ENCODE data around the gene SIPA1L3.

SIPA1L3 gene

DNA sequence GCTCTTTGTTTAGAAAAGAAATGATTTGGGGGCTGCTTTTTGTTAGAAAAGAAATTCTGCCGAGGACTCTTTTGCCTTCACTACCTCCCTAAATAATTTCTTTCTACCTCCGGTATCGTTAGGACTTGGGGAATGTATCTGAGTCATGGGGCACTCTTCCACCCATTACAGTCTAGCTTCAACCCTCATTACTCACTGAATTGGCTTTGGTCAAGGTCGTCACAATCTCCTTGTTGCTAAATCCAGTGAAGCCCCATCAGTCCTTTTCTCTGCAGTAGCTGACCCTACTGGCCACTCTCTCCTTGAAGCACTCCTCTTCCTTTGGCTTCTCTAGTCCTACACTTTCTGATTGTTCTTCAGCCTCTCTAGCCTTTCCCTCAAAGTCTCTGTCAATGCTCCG lies 34.6 kb upstream of the SIPA1L3 start:
- H3K9me3 ChIP-seq = no peaks in the 10 kb centered on the region
- H3K27ac ChIP-seq = no peak overlapping the region
- H3K27me3 ChIP-seq = no peaks in the 10 kb centered on the region
- no peaks in the 10 kb centered on the region for H3K4me1 ChIP-seq (ENCODE audit: control insufficient read depth in 1 of 2, insufficient read depth in 1 of 2, low read depth in 1 of 2, low read length in 1 of 2)
- TF ChIP-seq, protein P1, sequence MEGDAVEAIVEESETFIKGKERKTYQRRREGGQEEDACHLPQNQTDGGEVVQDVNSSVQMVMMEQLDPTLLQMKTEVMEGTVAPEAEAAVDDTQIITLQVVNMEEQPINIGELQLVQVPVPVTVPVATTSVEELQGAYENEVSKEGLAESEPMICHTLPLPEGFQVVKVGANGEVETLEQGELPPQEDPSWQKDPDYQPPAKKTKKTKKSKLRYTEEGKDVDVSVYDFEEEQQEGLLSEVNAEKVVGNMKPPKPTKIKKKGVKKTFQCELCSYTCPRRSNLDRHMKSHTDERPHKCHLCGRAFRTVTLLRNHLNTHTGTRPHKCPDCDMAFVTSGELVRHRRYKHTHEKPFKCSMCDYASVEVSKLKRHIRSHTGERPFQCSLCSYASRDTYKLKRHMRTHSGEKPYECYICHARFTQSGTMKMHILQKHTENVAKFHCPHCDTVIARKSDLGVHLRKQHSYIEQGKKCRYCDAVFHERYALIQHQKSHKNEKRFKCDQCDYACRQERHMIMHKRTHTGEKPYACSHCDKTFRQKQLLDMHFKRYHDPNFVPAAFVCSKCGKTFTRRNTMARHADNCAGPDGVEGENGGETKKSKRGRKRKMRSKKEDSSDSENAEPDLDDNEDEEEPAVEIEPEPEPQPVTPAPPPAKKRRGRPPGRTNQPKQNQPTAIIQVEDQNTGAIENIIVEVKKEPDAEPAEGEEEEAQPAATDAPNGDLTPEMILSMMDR (IDR thresholded peaks at IDR 0.05) = no peak
- no peak overlapping the region for H3K4me3 ChIP-seq (ENCODE audit: low read depth in 1 of 2, low read length in 1 of 2)
- H3K36me3 ChIP-seq = no peaks in the 10 kb centered on the region

DNA sequence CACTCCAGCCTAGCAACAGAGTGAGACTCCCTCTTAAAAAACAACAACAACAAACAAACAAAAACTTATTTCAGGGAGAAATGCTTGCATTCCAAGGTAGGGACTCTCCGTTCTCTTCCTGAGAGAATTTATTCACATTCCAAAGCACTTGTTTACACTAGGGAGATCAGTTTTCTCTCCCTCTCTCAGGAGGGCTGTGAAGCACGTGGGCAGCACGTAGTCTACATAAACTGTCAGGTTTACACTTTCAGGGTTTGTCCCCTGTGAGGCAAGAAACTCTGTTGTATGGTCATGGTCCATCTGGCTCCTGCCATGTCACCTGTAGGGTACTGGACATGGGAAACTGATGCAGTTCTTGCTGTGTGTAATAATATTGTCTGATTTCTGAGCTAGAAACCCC lies 32.2 kb upstream of the SIPA1L3 start:
- H3K4me3 ChIP-seq (ENCODE audit: low read depth in 1 of 2, low read length in 1 of 2) = no peak overlapping the region
- H3K4me1 ChIP-seq (ENCODE audit: control insufficient read depth in 1 of 2, insufficient read depth in 1 of 2, low read depth in 1 of 2, low read length in 1 of 2) = no peaks in the 10 kb centered on the region
- H3K36me3 ChIP-seq = no peaks in the 10 kb centered on the region
- H3K27me3 ChIP-seq = no peaks in the 10 kb centered on the region
- no peak overlapping the region for H3K27ac ChIP-seq
- TF ChIP-seq, protein P1 (IDR thresholded peaks at IDR 0.05) = no peak
- H3K9me3 ChIP-seq = no peaks in the 10 kb centered on the region

DNA sequence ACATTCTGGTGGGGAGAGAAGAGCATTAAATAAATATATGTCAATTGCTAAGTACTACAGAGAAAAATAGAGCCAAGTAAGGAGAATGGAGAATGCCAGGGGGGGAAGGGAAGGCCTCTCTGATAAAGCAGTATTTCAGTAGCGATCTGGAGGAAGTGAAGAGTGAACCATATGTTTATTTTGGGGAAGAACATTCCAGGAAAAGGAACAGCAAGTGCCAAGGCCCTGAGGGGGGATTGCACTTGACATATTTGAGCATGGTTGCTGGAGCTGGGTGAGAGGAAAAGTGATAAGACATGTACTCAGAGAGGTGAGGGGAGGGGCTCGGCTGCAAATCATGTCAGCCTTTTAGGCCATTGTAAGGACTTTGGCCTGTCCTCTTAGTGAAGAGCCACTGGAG lies 31.0 kb upstream of the SIPA1L3 start:
- TF ChIP-seq, protein P1 (IDR thresholded peaks at IDR 0.05) = no peak
- no peaks in the 10 kb centered on the region for H3K9me3 ChIP-seq
- no peaks in the 10 kb centered on the region for H3K4me1 ChIP-seq (ENCODE audit: control insufficient read depth in 1 of 2, insufficient read depth in 1 of 2, low read depth in 1 of 2, low read length in 1 of 2)

DNA sequence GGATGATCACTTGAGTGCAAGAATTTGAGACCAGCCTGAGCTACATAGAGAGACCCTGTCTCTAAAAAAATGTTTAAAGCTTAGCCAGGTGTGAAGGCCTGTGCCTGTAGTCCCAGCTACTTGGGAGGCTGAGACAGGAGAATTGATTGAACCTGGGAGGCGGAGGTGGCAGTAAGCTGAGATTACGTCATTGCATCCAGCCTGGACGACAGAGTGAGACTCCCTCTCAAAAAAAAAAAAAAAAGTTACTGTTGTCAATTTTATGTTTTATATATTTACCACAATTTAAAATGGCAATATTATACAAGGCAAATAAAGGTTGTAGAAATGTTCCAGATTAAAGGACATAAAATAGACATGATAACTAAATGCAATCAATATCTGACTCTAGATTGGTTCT lies 29.9 kb upstream of the SIPA1L3 start:
- Histone ChIP-seq H3K36me3 (no peaks in the 10 kb centered on the region), H3K27ac (no peak overlapping the region), H3K4me3 (ENCODE audit: low read depth in 1 of 2, low read length in 1 of 2) (no peak overlapping the region), H3K4me1 (ENCODE audit: control insufficient read depth in 1 of 2, insufficient read depth in 1 of 2, low read depth in 1 of 2, low read length in 1 of 2) (no peaks in the 10 kb centered on the region), H3K9me3 (no peaks in the 10 kb centered on the region), H3K27me3 (no peaks in the 10 kb centered on the region)
- TF ChIP-seq, protein P1 (IDR thresholded peaks at IDR 0.05) = no peak

More for the DNA sequence above, 31.0 kb upstream of the SIPA1L3 start:
- H3K4me3 ChIP-seq (ENCODE audit: low read depth in 1 of 2, low read length in 1 of 2) = no peak overlapping the region
- no peaks in the 10 kb centered on the region for H3K27me3 ChIP-seq
- H3K36me3 ChIP-seq = no peaks in the 10 kb centered on the region
- H3K27ac ChIP-seq = no peak overlapping the region

DNA sequence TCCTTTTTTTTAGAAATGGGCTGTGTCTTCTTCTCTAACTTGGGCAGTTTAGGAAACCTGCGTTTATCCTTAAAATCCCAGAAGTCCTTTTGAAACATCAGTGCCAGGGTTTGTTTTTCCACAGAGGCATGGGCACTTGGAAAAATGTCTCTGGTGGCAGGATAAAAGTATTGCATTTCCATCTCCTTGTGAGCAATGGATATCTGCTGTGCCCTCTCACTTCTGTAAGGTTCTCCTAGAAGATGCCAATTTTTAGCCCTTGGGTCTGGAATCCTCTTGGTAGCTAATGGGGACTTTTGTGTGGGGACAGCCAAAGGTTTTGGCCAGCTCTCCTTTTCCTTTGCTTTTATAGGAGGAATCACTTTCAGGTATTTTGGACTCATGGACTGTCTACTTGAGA lies 21.6 kb upstream of the SIPA1L3 start:
- Histone ChIP-seq H3K27me3 (no peaks in the 10 kb centered on the region), H3K4me3 (ENCODE audit: low read depth in 1 of 2, low read length in 1 of 2) (no peak overlapping the region), H3K36me3 (no peaks in the 10 kb centered on the region), H3K27ac (no peak overlapping the region), H3K4me1 (ENCODE audit: control insufficient read depth in 1 of 2, insufficient read depth in 1 of 2, low read depth in 1 of 2, low read length in 1 of 2) (no peaks in the 10 kb centered on the region), H3K9me3 (no peaks in the 10 kb centered on the region)
- TF ChIP-seq, protein P1 (IDR thresholded peaks at IDR 0.05) = no peak

DNA sequence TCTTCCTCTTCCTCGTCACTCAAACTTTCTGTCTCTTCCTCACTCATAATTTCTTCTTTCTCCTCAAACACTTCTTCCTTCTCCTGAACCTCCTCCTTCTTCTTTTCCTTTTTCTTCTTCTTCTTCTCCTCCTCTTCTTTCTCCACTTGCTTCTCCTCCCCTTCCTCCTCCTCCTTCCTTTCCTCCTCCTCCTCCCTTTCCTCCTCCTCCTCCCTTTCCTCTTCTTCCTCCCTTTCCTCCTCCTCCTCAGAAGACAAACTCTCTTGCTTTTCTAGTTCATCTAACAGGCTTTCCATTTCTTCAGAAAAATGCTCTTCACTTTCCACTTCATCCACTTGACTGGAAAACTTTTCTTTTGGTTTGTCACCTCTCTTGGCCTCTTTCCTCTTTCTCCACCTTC lies 20.4 kb upstream of the SIPA1L3 start:
- H3K9me3 ChIP-seq = no peaks in the 10 kb centered on the region
- H3K4me3 ChIP-seq (ENCODE audit: low read depth in 1 of 2, low read length in 1 of 2) = no peak overlapping the region
- no peaks in the 10 kb centered on the region for H3K4me1 ChIP-seq (ENCODE audit: control insufficient read depth in 1 of 2, insufficient read depth in 1 of 2, low read depth in 1 of 2, low read length in 1 of 2)
- no peaks in the 10 kb centered on the region for H3K27me3 ChIP-seq
- H3K27ac ChIP-seq = no peak overlapping the region
- no peaks in the 10 kb centered on the region for H3K36me3 ChIP-seq
- TF ChIP-seq, protein P1 (IDR thresholded peaks at IDR 0.05) = no peak
